Measurements from ENCODE around the gene SGSM1. TPM values are rescaled to one million over a fixed set of nuclear protein-coding genes. Genes with fewer than 3 reads are reported as not detected.

The SGSM1 gene
- total and polyA plus RNA-seq, 9 of the 15 experiments (the other 6 are each of a cell fraction or from before 2014, with no cell fraction given): not detected

DNA sequence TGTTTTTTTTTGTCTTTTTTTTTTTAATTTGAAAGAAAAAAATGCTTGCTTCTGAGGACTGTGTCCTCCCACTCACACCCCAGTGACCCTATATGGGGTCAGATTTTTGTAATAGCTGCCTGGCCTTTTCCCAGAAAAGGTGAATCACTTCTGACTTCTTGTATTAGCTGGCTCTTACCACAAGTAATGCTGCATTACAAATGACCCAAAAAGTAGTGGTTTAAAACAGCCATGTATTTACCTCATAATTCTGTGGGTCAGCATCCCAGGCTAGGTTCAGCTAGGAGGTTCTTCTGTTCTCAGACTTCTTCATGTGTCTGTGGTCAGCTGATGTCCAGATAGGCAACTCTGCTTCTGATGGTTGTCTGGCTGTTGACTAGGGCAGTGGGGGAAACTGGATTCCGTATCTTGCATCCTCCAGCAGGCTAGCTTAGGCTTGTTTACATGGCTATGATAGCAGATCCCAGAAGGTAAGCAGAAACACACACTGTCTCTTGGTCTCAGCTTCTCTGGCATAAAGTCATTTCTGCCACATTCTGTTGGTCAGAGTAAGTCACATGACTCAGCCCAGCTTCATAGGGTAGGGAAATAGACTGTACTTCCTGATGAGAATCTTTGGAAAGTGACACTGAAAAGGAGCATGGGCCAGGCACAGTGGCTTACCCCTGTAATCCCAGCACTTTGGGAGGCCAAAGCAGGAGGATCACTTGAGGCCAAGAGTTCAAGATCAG is 121.0 kb downstream of the SGSM1 start (continued):
- no peak for TF ChIP-seq BCL6 (CRISPR knock-in tag; IDR thresholded peaks at IDR 0.05)
- TF ChIP-seq PURB (CRISPR knock-in tag; IDR thresholded peaks at IDR 0.05; ENCODE audit: low read depth): no peak
- no peak for TF ChIP-seq ZNF696 (CRISPR knock-in tag; conservative IDR thresholded peaks at IDR 0.05)
- no peak for TF ChIP-seq CBFA2T3 (IDR thresholded peaks at IDR 0.05)
- TF ChIP-seq, protein P1, sequence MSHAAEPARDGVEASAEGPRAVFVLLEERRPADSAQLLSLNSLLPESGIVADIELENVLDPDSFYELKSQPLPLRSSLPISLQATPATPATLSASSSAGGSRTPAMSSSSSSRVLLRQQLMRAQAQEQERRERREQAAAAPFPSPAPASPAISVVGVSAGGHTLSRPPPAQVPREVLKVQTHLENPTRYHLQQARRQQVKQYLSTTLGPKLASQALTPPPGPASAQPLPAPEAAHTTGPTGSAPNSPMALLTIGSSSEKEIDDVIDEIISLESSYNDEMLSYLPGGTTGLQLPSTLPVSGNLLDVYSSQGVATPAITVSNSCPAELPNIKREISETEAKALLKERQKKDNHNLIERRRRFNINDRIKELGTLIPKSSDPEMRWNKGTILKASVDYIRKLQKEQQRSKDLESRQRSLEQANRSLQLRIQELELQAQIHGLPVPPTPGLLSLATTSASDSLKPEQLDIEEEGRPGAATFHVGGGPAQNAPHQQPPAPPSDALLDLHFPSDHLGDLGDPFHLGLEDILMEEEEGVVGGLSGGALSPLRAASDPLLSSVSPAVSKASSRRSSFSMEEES (CRISPR knock-in tag; IDR thresholded peaks at IDR 0.05): peak; percentile 78
- TF ChIP-seq ZFPM2 (CRISPR knock-in tag; IDR thresholded peaks at IDR 0.05): no peak
- TF ChIP-seq, protein P2, sequence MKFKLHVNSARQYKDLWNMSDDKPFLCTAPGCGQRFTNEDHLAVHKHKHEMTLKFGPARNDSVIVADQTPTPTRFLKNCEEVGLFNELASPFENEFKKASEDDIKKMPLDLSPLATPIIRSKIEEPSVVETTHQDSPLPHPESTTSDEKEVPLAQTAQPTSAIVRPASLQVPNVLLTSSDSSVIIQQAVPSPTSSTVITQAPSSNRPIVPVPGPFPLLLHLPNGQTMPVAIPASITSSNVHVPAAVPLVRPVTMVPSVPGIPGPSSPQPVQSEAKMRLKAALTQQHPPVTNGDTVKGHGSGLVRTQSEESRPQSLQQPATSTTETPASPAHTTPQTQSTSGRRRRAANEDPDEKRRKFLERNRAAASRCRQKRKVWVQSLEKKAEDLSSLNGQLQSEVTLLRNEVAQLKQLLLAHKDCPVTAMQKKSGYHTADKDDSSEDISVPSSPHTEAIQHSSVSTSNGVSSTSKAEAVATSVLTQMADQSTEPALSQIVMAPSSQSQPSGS (CRISPR knock-in tag; IDR thresholded peaks at IDR 0.05): no peak

DNA sequence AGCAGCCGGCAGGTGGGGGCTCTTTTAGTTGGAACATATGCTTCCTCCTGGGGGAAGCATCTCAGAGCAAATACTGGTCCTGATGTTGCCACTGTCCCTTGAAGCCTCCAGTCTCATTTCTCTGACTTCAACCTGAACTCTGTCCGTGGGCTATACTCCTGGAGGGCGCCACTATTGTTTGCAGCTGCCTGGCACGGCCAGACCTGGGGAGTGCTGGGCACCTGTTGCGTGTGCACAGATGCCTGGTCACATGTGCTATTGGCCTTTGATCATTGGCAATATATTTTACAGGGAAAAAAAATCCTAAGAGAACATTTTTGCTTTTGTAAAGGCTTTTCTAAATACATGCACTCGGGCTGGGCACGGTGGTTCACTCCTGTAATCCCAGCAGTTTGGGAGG is 122.3 kb downstream of the SGSM1 start:
- H3K9me1 ChIP-seq (ENCODE audit: control insufficient read depth, insufficient read depth, low read length): no peaks in the 10 kb centered on the region
- ChIA-PET CTCF (ENCODE audit: low intra/inter-chr PET ratio) (no interaction called here), POLR2A (no interaction called here)
- no peak overlapping the region for H3K9ac ChIP-seq (ENCODE audit: insufficient read depth in 1 of 2, low read depth in 2 of 2, low read length in 2 of 2)
- no peak overlapping the region for H3K4me2 ChIP-seq (ENCODE audit: insufficient read depth, low read length)
- H3K27ac ChIP-seq (ENCODE audit: extremely low read depth, low read depth, low read length): no peak overlapping the region
- no peak overlapping the region for H2AFZ ChIP-seq (ENCODE audit: low read depth, low read length)
- H3K4me1 ChIP-seq (replicated peaks in 1 of 2; ENCODE audit: control insufficient read depth in 2 of 2, insufficient read depth in 2 of 2, low read length in 2 of 2): no peaks in the 10 kb centered on the region
- no peaks in the 10 kb centered on the region for H4K20me1 ChIP-seq (replicated peaks; ENCODE audit: control insufficient read depth, insufficient read depth, low read length)
- in situ Hi-C loops (cut with MboI) (no loop called here), intact Hi-C loops (cut with micrococcal nuclease) (no loop called here)
- H3K36me3 ChIP-seq (ENCODE audit: control insufficient read depth, insufficient read depth, low read length): no peaks in the 10 kb centered on the region
- ATAC-seq (no peak), DNase-seq (ENCODE audit: extremely low read depth in 1 of 4, low spot score in 3 of 4) (no peak), FAIRE-seq (no peak)
- peaks cover 0 to 20% of the 10 kb centered on the region in 2 experiments; a peak in 2 of 5 replicates for H3K27me3 ChIP-seq (ENCODE audit: control insufficient read depth in 2 of 2, insufficient read depth in 2 of 2, low read length in 2 of 2)
- no peak overlapping the region for H3K4me3 ChIP-seq
- no TSS peak for BruUV-seq (replicated peaks)
- no peaks in the 10 kb centered on the region for H3K79me2 ChIP-seq (ENCODE audit: control insufficient read depth, insufficient read depth, low read length)
- no peaks in the 10 kb centered on the region for H3K9me3 ChIP-seq (replicated peaks; ENCODE audit: control insufficient read depth, insufficient read depth, low read depth, low read length)
- 0% methylated on average over 7 of the region's 7 CpGs for WGBS (ENCODE audit: insufficient coverage, low coverage, missing lambda C conversion rate)
- TF ChIP-seq RBFOX2 (IDR thresholded peaks at IDR 0.05; ENCODE audit: low read depth, low read length) (no peak), COPS2 (conservative IDR thresholded peaks at IDR 0.05) (no peak), SMAD4 (CRISPR knock-in tag; conservative IDR thresholded peaks at IDR 0.05) (no peak), SUPT5H (IDR thresholded peaks at IDR 0.05) (no peak), LCOR (CRISPR knock-in tag; IDR thresholded peaks at IDR 0.05) (no peak), CCAR2 (IDR thresholded peaks at IDR 0.05; ENCODE audit: low read depth, low read length) (no peak), BRD9 (IDR thresholded peaks at IDR 0.05; ENCODE audit: low read depth, partially characterized antibody) (no peak), HDAC8 (tag; IDR thresholded peaks at IDR 0.05) (no peak), LEF1 (IDR thresholded peaks at IDR 0.05) (no peak), NFIX (CRISPR knock-in tag; IDR thresholded peaks at IDR 0.05; ENCODE audit: low read depth) (no peak)
- TF ChIP-seq, protein P3, sequence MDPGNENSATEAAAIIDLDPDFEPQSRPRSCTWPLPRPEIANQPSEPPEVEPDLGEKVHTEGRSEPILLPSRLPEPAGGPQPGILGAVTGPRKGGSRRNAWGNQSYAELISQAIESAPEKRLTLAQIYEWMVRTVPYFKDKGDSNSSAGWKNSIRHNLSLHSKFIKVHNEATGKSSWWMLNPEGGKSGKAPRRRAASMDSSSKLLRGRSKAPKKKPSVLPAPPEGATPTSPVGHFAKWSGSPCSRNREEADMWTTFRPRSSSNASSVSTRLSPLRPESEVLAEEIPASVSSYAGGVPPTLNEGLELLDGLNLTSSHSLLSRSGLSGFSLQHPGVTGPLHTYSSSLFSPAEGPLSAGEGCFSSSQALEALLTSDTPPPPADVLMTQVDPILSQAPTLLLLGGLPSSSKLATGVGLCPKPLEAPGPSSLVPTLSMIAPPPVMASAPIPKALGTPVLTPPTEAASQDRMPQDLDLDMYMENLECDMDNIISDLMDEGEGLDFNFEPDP (CRISPR knock-in tag; IDR thresholded peaks at IDR 0.05): no peak
